GM19025 (cell line): ENCODE results near the gene BCAP31.

Source experiments
- ATAC-seq: cut with Tn5 transposase; IDR thresholded peaks from one replicate; pipeline ENCODE4 v1.9.1; 2021; ENCODE audit warnings: mild to moderate bottlenecking, low read depth, moderate library complexity; ENCODE audit not compliant: unreplicated experiment

Gene BCAP31

GRCh38 chrX:153665726-153666306, 58.4 kb downstream of the BCAP31 start:
- ATAC-seq = no peak

- no peak for ATAC-seq
Observed at GRCh38 chrX:153662266-153662665, 61.9 kb downstream of the BCAP31 start.

- no peak for ATAC-seq
Observed at GRCh38 chrX:153659268-153659667, 64.9 kb downstream of the BCAP31 start.

- ATAC-seq = no peak
Observed at GRCh38 chrX:153657161-153657560, 67.0 kb downstream of the BCAP31 start.

DNA sequence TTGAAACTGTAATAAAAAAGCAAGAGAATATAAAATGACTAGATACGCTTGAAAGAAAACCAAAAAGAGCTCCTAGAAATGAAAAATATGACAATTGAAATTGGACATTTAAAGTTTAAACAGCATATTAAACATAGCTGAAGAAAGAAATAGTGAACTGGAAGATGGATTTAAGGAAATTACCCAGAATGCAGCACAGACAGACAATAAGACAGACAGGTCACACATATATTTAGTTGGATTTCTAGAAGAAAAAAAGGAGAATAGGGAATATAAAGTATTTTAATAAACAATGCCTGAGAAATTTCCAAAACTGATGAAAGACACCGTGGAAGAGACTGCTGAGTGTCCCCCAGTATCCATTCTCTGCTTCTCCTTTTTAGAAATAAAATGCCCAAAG, 70.6 kb downstream of the BCAP31 start:
- no peak for ATAC-seq

DNA sequence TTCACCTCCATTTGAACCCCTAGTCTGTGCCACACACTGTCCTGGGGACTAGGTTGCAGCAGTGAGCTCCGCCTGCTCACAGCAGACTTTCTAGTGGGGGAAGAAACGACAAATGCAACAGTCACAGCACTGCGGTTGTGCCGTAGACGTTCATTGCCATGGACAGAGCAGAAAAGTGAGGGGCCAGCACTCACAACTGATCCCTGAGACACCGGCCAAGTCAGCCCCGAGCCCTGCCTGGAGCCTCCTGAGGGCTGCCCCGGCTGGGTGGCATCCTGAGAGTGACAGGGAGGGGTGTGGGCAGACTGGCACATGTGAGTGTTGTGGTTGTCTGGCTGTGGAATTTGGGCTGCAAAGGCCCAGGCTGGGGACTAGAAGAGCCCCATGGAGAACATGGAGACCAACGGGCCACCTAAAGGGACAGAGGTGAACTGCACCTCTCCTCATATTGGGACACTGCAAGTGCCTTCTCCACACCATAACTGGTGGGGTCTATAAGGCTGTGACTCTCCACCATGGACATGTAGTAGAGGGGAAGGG, 72.6 kb downstream of the BCAP31 start:
- ATAC-seq = no peak

- ATAC-seq = no peak
Observed at GRCh38 chrX:153650959-153651358, 73.2 kb downstream of the BCAP31 start.
